Astrocyte (in vitro differentiated cells and primary cell): ENCODE measurements around the gene CDC42EP3. TPM values are rescaled to one million over a fixed set of nuclear protein-coding genes. Genes with fewer than 3 reads are reported as not detected.
A peak's percentile ranks its signal among the peaks of the same experiment; 100 is the strongest.

Source experiments
- DNase-seq: peaks from one replicate; pipeline ENCODE4 v3.0.0-alpha.2; 2010; ENCODE audit warnings: low read depth
- FAIRE-seq: peaks from 2 replicates; lab custom pipeline; 2011; peaks lifted over from hg19 to GRCh38; lab: Jason Lieb, UNC
- H2AFZ ChIP-seq: 2 replicates; pipeline ENCODE4 v1.6.0; 2012; ENCODE audit warnings: low read depth, low read length, inconsistent platforms
- H3K27ac ChIP-seq: 2 replicates; pipeline ENCODE4 v1.5.1; 2011; ENCODE audit warnings: low read depth, low read length, inconsistent platforms
- H3K27me3 ChIP-seq: 2 replicates; pipeline ENCODE4 v1.6.0; 2011; ENCODE audit warnings: low read length, inconsistent platforms; ENCODE audit not compliant: insufficient read depth
- H3K36me3 ChIP-seq: 2 replicates; pipeline ENCODE4 v1.5.1; 2011; ENCODE audit warnings: low read length, inconsistent platforms; ENCODE audit not compliant: insufficient read depth
- H3K4me1 ChIP-seq: 2 replicates; pipeline ENCODE4 v1.5.1; 2011; ENCODE audit warnings: low read length, inconsistent platforms; ENCODE audit not compliant: insufficient read depth
- H3K4me2 ChIP-seq: 2 replicates; pipeline ENCODE4 v1.6.0; 2012; ENCODE audit warnings: low read length, inconsistent platforms
- H3K4me3 ChIP-seq: 2 replicates; pipeline ENCODE4 v1.5.1; 2011; ENCODE audit warnings: low read depth, mild to moderate bottlenecking, low read length, inconsistent platforms; ENCODE audit not compliant: insufficient read depth
- H3K79me2 ChIP-seq: 2 replicates; pipeline ENCODE4 v1.6.0; 2012; ENCODE audit warnings: mild to moderate bottlenecking, low read length, inconsistent platforms; ENCODE audit not compliant: insufficient read depth
- H3K9ac ChIP-seq: 2 replicates; pipeline ENCODE4 v1.6.0; 2012; ENCODE audit warnings: mild to moderate bottlenecking, low read length, inconsistent platforms
- H3K9me3 ChIP-seq: 2 replicates; pipeline ENCODE4 v1.5.1; 2012; ENCODE audit warnings: low read depth, mild to moderate bottlenecking, low read length, inconsistent platforms; ENCODE audit not compliant: insufficient read depth
- H4K20me1 ChIP-seq: 2 replicates; pipeline ENCODE4 v1.6.0; 2012; ENCODE audit warnings: low read length, inconsistent platforms; ENCODE audit not compliant: insufficient read depth
- H3K27ac Mint-ChIP-seq: one replicate; pipeline ENCODE4 v1.8.0; 2021; ENCODE audit warnings: mild to moderate bottlenecking, mixed read lengths; ENCODE audit not compliant: unreplicated experiment
- H3K27me3 Mint-ChIP-seq: one replicate; pipeline ENCODE4 v1.8.0; 2021; ENCODE audit warnings: low read depth, mixed read lengths; ENCODE audit not compliant: unreplicated experiment
- H3K36me3 Mint-ChIP-seq: one replicate; pipeline ENCODE4 v1.8.0; 2021; ENCODE audit warnings: low read depth, mixed read lengths; ENCODE audit not compliant: unreplicated experiment
- H3K4me1 Mint-ChIP-seq: one replicate; pipeline ENCODE4 v1.8.0; 2021; ENCODE audit warnings: low read depth, mixed read lengths; ENCODE audit not compliant: unreplicated experiment
- H3K4me3 Mint-ChIP-seq: one replicate; pipeline ENCODE4 v1.8.0; 2021; ENCODE audit warnings: mild to moderate bottlenecking, moderate library complexity, mixed read lengths; ENCODE audit not compliant: unreplicated experiment
- H3K9me3 Mint-ChIP-seq: one replicate; pipeline ENCODE4 v1.8.0; 2021; ENCODE audit warnings: mild to moderate bottlenecking, mixed read lengths; ENCODE audit not compliant: unreplicated experiment
- EZH2 ChIP-seq: IDR thresholded peaks from 2 replicates; pipeline ENCODE4 v1.6.1; 2012; ENCODE audit warnings: mild to moderate bottlenecking, low read length, inconsistent platforms; ENCODE audit not compliant: insufficient read depth
- total RNA-seq: library from RNA; stranded (reverse); gene quantifications from 2 replicates; pipeline ENCODE4 v1.2.1, GENCODE V29; 2021
- TF ChIP-seq, protein P1 (sequence below): IDR thresholded peaks from 2 replicates; pipeline ENCODE4 v1.5.1; 2011; ENCODE audit warnings: low read depth, mild to moderate bottlenecking, inconsistent platforms, low read length, moderate library complexity; ENCODE audit not compliant: insufficient read depth

Gene CDC42EP3
- total RNA-seq, 1 donor from 2014 or later = 94.3 TPM

- Histone ChIP-seq H3K4me3 (peak overlapping the region; percentile 98), H3K4me1 (peaks cover 47% of the 10 kb centered on the region), H3K9ac (peak overlapping the region; percentile 97), H3K27ac (peak overlapping the region; percentile 80), H3K27me3 (no peaks in the 10 kb centered on the region), H3K79me2 (peaks cover 49% of the 10 kb centered on the region), H2AFZ (peak overlapping the region; percentile 73), H3K36me3 (peaks cover 16% of the 10 kb centered on the region), H3K9me3 (no peaks in the 10 kb centered on the region), H3K4me2 (peak overlapping the region; percentile 97), H4K20me1 (peaks cover 45% of the 10 kb centered on the region)
- TF ChIP-seq EZH2 = no peak
- TF ChIP-seq, protein P1, sequence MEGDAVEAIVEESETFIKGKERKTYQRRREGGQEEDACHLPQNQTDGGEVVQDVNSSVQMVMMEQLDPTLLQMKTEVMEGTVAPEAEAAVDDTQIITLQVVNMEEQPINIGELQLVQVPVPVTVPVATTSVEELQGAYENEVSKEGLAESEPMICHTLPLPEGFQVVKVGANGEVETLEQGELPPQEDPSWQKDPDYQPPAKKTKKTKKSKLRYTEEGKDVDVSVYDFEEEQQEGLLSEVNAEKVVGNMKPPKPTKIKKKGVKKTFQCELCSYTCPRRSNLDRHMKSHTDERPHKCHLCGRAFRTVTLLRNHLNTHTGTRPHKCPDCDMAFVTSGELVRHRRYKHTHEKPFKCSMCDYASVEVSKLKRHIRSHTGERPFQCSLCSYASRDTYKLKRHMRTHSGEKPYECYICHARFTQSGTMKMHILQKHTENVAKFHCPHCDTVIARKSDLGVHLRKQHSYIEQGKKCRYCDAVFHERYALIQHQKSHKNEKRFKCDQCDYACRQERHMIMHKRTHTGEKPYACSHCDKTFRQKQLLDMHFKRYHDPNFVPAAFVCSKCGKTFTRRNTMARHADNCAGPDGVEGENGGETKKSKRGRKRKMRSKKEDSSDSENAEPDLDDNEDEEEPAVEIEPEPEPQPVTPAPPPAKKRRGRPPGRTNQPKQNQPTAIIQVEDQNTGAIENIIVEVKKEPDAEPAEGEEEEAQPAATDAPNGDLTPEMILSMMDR = no peak
- Mint-ChIP-seq H3K4me3 (peak overlapping the region; percentile 91), H3K9me3 (no peaks in the 10 kb centered on the region), H3K27ac (peak overlapping the region; percentile 75), H3K36me3 (peaks cover 3% of the 10 kb centered on the region), H3K4me1 (peaks cover 18% of the 10 kb centered on the region), H3K27me3 (no peaks in the 10 kb centered on the region)
- FAIRE-seq (no peak), DNase-seq (no peak)
Measured at GRCh38 chr2:37671816-37672103, 318 bp upstream of the CDC42EP3 start.

- H3K9me3 ChIP-seq = no peaks in the 10 kb centered on the region
- Mint-ChIP-seq H3K27ac (peak overlapping the region; percentile 92), H3K36me3 (peaks cover 3% of the 10 kb centered on the region), H3K27me3 (no peaks in the 10 kb centered on the region), H3K4me3 (peak overlapping the region; percentile 94), H3K9me3 (no peaks in the 10 kb centered on the region), H3K4me1 (peaks cover 12% of the 10 kb centered on the region)
- H3K9ac ChIP-seq = peak overlapping the region; percentile 97
- TF ChIP-seq, protein P1 = no peak
- no peak for TF ChIP-seq EZH2
- H3K4me3 ChIP-seq = peak overlapping the region; percentile 98
- no peak overlapping the region for H2AFZ ChIP-seq
- H3K36me3 ChIP-seq = peaks cover 21% of the 10 kb centered on the region
- FAIRE-seq (no peak), DNase-seq (no peak)
- peak overlapping the region; percentile 88 for H3K27ac ChIP-seq
- peaks cover 45% of the 10 kb centered on the region for H3K4me1 ChIP-seq
- peaks cover 57% of the 10 kb centered on the region for H4K20me1 ChIP-seq
- peaks cover 61% of the 10 kb centered on the region for H3K79me2 ChIP-seq
- H3K4me2 ChIP-seq = peak overlapping the region; percentile 97
- no peaks in the 10 kb centered on the region for H3K27me3 ChIP-seq
Measured at GRCh38 chr2:37670378-37671008, 949 bp downstream of the CDC42EP3 start.

GRCh38 chr2:37669446-37669845 is 2.0 kb downstream of the CDC42EP3 start:
- no peaks in the 10 kb centered on the region for H3K27me3 Mint-ChIP-seq
- H3K4me3 Mint-ChIP-seq = peak overlapping the region; percentile 94
- Histone ChIP-seq H3K9ac (peak overlapping the region; percentile 97), H3K27me3 (no peaks in the 10 kb centered on the region), H3K4me3 (peak overlapping the region; percentile 98), H2AFZ (no peak overlapping the region), H3K36me3 (peaks cover 27% of the 10 kb centered on the region), H3K79me2 (peaks cover 72% of the 10 kb centered on the region), H3K4me1 (peaks cover 44% of the 10 kb centered on the region), H3K4me2 (peak overlapping the region; percentile 97), H3K27ac (peak overlapping the region; percentile 88), H3K9me3 (no peaks in the 10 kb centered on the region), H4K20me1 (peaks cover 67% of the 10 kb centered on the region)
- TF ChIP-seq, protein P1 = no peak
- no peaks in the 10 kb centered on the region for H3K9me3 Mint-ChIP-seq
- H3K36me3 Mint-ChIP-seq = peaks cover 6% of the 10 kb centered on the region
- peaks cover 17% of the 10 kb centered on the region for H3K4me1 Mint-ChIP-seq
- DNase-seq = no peak
- H3K27ac Mint-ChIP-seq = no peak overlapping the region
- no peak for FAIRE-seq
